ENCODE data around the gene GGT1.
"Not testable (repeated sequence)": the region's sequence is repeated elsewhere in the genome, so short reads cannot be mapped to it uniquely, and the experiment has no call there.

The GGT1 gene

GRCh38 chr22:24584166-24584790 is 18.7 kb upstream of the GGT1 start:
- no peak for DNase-seq (ENCODE audit: low spot score)

- DNase-seq (ENCODE audit: low spot score), result no peak
Observed at GRCh38 chr22:24584871-24585411, 18.1 kb upstream of the GGT1 start.

- DNase-seq (ENCODE audit: low spot score), result no peak
Observed at GRCh38 chr22:24585461-24585860, 17.5 kb upstream of the GGT1 start.

DNA sequence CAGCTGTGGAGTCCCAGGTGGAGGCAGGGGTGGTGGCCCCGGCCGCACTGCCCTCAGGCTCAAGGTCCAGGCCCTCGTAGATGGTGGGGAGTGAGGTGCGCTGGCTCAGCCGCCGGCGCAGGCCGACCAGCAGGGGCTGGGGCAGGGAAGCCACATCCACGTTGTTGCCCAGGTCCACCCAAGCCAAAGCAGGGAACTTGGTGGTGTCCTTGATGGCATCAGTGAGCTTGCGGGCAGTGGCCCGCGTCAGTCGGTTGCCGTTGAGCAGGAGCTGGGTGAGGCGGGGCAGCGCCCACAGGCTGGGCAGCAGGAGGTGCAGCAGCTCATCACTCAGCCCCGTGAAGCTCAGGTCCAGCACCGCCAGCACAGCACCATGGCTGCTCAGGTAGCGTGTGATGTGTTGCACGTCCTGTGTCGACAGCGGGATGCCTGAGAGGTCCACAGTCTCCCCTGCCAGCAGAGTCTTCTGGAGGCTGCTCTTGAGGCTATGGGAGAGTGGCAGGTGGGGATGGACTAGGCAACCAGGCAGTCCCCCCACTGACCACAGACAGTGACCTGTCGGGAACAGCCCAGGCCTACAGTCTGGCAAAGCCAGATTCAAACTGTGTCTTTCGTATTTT is 17.0 kb upstream of the GGT1 start:
- no peak for DNase-seq (ENCODE audit: low spot score)

DNA sequence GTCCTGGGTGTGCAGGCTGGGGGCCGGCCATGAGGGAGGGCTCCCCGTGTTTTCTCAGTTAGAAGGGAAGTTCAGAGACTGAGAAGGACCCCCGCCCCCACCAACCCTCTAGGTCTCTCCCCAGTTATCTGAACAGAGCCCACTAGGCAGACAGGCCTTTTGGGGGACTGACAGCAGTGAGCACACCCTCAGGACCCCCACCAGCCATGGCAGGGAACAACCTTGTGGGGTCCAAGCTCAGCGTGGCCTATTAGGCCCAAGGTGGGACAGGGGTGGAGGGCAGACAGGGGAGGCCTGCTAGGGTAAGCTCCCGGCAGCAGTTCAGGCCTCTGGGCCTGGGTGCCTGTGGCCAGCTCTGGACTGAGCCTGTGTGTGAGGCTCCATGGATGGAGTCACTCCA is 15.7 kb upstream of the GGT1 start:
- DNase-seq (ENCODE audit: low spot score), result no peak

DNA sequence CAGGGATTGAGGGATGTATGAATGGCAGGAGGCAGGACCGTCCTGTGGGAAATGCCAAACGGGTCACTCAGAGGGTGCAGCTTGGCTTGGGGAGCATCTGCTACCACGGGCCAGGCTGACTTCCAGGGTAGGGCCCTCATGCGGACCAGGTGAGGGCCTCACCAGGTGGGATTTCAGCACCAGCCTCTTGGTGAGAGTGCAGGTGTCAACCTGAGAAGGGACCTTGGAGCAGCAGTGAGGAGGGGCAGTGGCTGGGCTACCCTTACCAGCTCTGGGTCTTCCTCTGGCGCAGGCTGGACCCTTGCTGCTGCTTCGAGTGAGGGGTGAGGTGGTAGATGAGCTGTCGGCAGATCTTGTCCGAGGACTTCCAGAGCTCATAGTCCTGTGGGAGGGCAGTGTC is 15.0 kb upstream of the GGT1 start:
- DNase-seq (ENCODE audit: low spot score), result no peak

- no peak for DNase-seq (ENCODE audit: low spot score)
Observed at GRCh38 chr22:24588381-24588756, 14.6 kb upstream of the GGT1 start.

DNA sequence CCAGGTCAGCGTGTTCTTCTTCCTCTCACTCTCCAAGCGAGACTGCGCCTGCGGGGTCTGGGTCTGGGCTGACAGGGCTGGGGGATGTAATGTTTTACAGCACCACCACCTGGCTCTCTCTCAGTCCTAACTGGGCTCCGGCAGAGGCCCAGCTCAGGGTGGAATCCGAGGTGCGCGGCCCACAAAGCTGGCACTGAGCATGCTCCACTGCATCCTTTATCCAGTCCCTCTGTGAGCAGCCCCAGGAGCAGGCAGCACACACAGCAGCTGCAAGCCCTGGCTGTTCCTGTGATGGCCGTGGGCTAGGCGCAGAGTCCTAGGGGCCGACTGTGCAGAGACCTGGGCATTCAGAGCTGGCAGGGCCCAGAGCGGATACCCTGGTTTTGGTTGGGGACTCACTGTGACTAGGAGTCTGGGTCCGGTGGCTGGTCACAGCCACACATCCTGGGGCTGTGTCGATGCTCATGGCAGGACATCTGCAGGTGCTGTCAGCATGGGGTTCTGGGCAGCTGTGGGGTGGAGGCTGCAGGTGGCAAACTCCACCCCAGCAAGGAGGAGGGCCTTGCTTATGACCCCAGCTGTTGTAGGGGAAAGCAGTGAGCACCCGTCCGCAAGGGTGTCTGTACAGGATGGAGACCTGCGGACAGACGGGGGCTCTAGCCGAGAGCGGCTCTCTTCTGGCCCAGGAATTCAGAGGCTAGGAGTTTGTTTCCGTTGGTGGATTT is 14.1 kb upstream of the GGT1 start:
- DNase-seq (ENCODE audit: low spot score), result no peak

- DNase-seq (ENCODE audit: low spot score), result no peak
Observed at GRCh38 chr22:24589518-24590030, 13.4 kb upstream of the GGT1 start.

DNA sequence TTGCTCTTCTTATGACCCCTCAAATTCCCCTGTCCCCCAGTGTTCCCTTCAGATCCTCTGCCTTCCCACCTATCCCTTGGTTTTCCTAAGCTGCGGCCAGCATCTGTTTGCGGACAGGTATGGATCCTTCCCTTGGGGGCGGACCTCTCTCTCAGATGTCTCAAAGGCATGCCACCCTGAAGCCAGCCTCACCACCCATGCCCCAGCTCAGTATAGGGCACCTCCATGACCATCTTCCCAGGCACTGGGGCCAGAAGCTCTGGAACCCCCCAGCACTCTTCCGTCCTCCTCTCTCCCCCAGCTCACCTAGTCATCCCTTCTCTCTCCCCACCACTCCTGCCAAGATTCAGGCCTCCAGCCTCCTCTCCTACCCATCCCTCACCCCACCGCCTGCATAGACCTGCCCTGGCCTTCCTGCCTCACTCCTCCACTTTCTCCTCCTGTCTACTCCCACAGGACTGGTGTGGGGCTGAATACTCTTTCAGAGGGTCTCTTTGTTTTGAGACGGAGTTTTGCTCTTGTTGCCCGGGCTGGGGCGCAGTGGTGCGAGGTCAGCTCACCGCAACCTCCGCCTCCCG is 12.3 kb upstream of the GGT1 start:
- no peak for DNase-seq (ENCODE audit: low spot score)

DNA sequence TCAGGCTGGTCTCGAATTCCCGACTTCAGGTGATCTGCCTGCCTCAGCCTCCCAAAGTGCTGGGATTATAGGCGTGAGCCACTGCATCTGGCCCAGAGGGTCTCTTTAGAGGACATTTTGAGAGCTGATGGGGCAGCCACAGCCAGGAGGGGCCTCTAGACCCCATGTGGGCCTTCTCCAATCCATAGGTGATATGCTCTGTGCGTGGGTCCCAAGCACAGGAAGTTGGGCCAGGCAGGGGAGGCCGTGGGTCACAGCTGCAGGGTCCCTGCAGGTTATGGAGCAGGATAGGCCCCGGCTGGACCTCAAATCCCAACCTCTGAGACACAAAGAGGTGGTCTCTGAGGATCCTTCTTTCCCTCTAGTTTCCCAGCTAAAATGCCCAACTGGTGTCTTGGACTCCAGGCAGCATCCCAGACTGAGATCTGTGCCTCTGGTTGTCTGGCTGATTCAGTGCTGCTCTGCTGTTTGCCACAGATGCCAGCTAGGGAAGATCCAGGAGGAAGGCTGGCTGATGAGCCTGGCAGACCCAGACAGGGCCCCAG is 11.6 kb upstream of the GGT1 start:
- DNase-seq (ENCODE audit: low spot score), result peak; percentile 29

DNA sequence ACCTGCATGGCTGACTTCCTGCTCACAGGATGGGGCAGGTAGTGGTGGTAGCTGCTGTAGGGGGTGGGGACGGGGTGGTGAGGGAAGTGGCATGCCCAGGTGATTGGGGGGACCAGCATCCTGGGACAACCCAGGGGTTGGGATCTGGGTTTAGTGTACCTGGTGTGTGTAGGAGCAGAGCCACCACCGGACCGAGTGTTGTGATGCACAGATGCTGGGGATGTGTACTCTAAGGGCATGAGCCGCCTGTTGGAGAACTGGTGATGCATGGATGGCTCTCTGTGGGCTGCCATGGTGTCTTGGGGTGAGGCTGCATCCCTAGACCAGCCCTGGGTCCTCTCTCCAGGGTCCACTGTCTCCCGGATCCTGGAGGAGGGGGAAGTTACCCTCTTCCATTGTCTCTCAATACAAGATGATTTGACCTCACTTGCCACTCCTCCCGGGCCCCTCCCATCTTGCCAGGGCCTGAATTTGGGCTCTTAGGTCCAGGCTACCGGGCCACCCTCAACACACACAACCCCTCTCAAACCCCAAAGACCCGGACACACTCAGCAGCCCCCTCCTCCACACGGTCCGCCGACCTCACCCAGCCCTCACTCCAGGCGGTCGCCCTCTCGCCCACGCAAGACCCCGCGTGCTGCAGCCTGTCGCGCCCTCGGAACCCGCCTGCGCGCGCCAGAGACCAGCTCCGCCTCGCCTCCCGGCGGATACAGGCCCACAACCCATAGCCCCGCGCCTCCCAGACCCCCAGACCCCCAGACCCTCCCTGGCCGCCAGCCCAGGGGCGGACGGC is 10.7 kb upstream of the GGT1 start:
- DNase-seq (ENCODE audit: low spot score), result peak; percentile 55

DNA sequence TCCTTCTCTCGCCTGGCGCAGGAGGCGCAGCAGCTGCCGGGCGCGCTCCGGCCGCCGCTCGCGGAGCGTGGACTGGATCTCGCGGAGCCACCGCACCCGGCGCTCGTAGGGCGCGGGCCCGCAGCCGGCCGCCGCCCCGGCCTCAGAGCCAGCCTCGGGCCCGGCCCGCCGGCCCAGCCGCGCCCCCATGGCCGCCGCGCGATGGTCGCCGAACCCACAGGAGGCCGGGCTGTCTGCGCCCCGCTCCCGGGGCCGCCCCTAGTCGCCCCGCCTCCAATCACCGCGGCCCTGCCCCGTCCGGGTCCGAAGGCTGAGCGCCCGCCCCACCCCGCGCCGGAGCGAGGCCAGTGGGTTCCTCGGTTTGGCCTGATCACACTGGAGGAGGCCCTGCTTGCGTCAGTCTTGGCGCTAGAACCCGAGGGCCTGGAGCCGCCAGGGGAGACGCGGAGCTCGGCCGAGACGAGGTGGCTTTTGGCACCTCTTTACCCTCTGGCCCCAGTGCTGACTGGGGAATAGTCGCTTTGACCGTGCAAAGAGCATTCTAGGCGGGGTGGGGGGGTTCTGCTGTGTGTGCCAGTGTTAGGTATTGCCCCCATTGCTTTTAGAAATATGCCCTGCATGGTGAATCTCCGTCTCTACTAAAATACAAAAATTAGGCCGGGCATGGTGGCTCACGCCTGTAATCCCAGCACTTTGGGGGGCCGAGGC is 10.0 kb upstream of the GGT1 start, which contains the start of gene LRRC75B:
Gene LRRC75B (minus strand): TSS at position 223 of the 708 bp plus-strand sequence. CDS start 34 bp downstream, at position 189.
- peak; percentile 85 for DNase-seq (ENCODE audit: low spot score)

- not testable (repeated sequence) for DNase-seq (ENCODE audit: low spot score)
Observed at GRCh38 chr22:24593559-24593835, 9.5 kb upstream of the GGT1 start.

GRCh38 chr22:24593836-24594568 is 9.0 kb upstream of the GGT1 start:
- no peak for DNase-seq (ENCODE audit: low spot score)

GRCh38 chr22:24594569-24595120 is 8.3 kb upstream of the GGT1 start:
- no peak for DNase-seq (ENCODE audit: low spot score)

- DNase-seq (ENCODE audit: low spot score), result no peak
Observed at GRCh38 chr22:24595228-24595627, 7.8 kb upstream of the GGT1 start.

GRCh38 chr22:24595863-24596262 is 7.1 kb upstream of the GGT1 start:
- DNase-seq (ENCODE audit: low spot score), result no peak

GRCh38 chr22:24597076-24597475 is 5.9 kb upstream of the GGT1 start:
- DNase-seq (ENCODE audit: low spot score), result not testable (repeated sequence)

GRCh38 chr22:24599514-24599913 is 3.5 kb upstream of the GGT1 start:
- DNase-seq (ENCODE audit: low spot score), result no peak
